HepG2 (cell line): Measurements from ENCODE around the gene SAMD4A. TPM values are rescaled to one million over a fixed set of nuclear protein-coding genes. Genes with fewer than 3 reads are reported as not detected.
A peak's percentile ranks its signal among the peaks of the same experiment; 100 is the strongest.

Experiments
- CHCHD3 ChIP-seq: sonication (generic); formaldehyde crosslinking; IDR thresholded peaks from 2 replicates; pipeline ENCODE4 v1.8.0; 2022; ENCODE audit warnings: mild to moderate bottlenecking, missing genetic modification reagents, moderate library complexity
- GTF2F1 ChIP-seq: fragments of 150-350 bp; IDR thresholded peaks from 2 replicates; pipeline ENCODE4 v1.6.1; 2014; ENCODE audit warnings: low read length
- ONECUT2 ChIP-seq: sonication (generic); formaldehyde crosslinking; IDR thresholded peaks from 2 replicates; pipeline ENCODE4 v1.4.0; 2020; ENCODE audit warnings: missing genetic modification reagents
- RFX5 ChIP-seq: IDR thresholded peaks from 2 replicates; pipeline ENCODE4 v1.6.1; 2011; ENCODE audit warnings: low read depth, low read length, improper control_type of control experiment
- RXRA ChIP-seq: sonication (generic); formaldehyde crosslinking; IDR thresholded peaks from 2 replicates; pipeline ENCODE4 v1.5.1; 2020; ENCODE audit warnings: missing genetic modification reagents
- U2AF2 ChIP-seq: fragments of 200-400 bp; formaldehyde crosslinking; IDR thresholded peaks from 2 replicates; pipeline ENCODE4 v1.6.1; 2017; ENCODE audit warnings: low read depth, mild to moderate bottlenecking, low read length
- ZMAT3 ChIP-seq: sonication (generic); formaldehyde crosslinking; conservative IDR thresholded peaks from 2 replicates; pipeline ENCODE4 v1.7.0; 2021; ENCODE audit warnings: missing genetic modification reagents
- ZMYM4 ChIP-seq: sonication (generic); formaldehyde crosslinking; IDR thresholded peaks from 2 replicates; pipeline ENCODE4 v1.8.1; 2023; ENCODE audit warnings: mild to moderate bottlenecking, missing genetic modification reagents
- ZNF180 ChIP-seq: sonication (generic); formaldehyde crosslinking; IDR thresholded peaks from 2 replicates; pipeline ENCODE4 v1.4.0; 2020; ENCODE audit warnings: low read depth, missing genetic modification reagents, borderline replicate concordance
- ZNF230 ChIP-seq: sonication (generic); formaldehyde crosslinking; IDR thresholded peaks from 2 replicates; pipeline ENCODE4 v1.4.0; 2020; ENCODE audit warnings: mild to moderate bottlenecking, missing genetic modification reagents
- polyA plus RNA-seq, 8 experiments: library from polyadenylated mRNA; depleted of rRNA in 3 of 8; stranded (reverse) in 7 of 8; unstranded in 1 of 8; fragments of >200 nt; fragmentation: Illumina TruSeq in 4 of 8; extraction: Trizol in 4 of 8; gene quantifications; 2 replicates each; pipeline versions ENCODE4 v1.2.1 to v1.2.3, GENCODE V29; 2011 to 2016; ENCODE audit warnings: low read depth in 4 of 8, missing spikeins in 1 of 8, mixed read lengths in 1 of 8; ENCODE audit not compliant: insufficient read depth in 1 of 8
- total RNA-seq, 5 experiments: library from RNA; depleted of rRNA; stranded (reverse); fragments of >200 nt; fragmentation: Illumina TruSeq; extraction: Trizol; gene quantifications; 2 replicates each; pipeline ENCODE4 v1.2.3, GENCODE V29; 2016; ENCODE audit warnings: low read depth in 1 of 5
- TF ChIP-seq, protein P1 (sequence below): sonication (generic); formaldehyde crosslinking; IDR thresholded peaks from 2 replicates; pipeline ENCODE4 v1.4.0; 2020; ENCODE audit warnings: mild to moderate bottlenecking, missing genetic modification reagents
- TF ChIP-seq, protein P2 (sequence below): sonication (generic); formaldehyde crosslinking; IDR thresholded peaks from 2 replicates; pipeline ENCODE4 v1.4.0; 2020; ENCODE audit warnings: mild to moderate bottlenecking, missing genetic modification reagents, borderline replicate concordance
- TF ChIP-seq, protein P3 (sequence below): sonication (generic); formaldehyde crosslinking; IDR thresholded peaks from 2 replicates; pipeline ENCODE4 v1.5.0; 2020; ENCODE audit warnings: mild to moderate bottlenecking, missing genetic modification reagents, moderate library complexity

SAMD4A gene
- total and polyA plus RNA-seq, 2 of the 13 experiments (the other 11 are each of a cell fraction or from before 2014, with no cell fraction given), result 11.8 to 13.0 TPM

- TF ChIP-seq, protein P1, sequence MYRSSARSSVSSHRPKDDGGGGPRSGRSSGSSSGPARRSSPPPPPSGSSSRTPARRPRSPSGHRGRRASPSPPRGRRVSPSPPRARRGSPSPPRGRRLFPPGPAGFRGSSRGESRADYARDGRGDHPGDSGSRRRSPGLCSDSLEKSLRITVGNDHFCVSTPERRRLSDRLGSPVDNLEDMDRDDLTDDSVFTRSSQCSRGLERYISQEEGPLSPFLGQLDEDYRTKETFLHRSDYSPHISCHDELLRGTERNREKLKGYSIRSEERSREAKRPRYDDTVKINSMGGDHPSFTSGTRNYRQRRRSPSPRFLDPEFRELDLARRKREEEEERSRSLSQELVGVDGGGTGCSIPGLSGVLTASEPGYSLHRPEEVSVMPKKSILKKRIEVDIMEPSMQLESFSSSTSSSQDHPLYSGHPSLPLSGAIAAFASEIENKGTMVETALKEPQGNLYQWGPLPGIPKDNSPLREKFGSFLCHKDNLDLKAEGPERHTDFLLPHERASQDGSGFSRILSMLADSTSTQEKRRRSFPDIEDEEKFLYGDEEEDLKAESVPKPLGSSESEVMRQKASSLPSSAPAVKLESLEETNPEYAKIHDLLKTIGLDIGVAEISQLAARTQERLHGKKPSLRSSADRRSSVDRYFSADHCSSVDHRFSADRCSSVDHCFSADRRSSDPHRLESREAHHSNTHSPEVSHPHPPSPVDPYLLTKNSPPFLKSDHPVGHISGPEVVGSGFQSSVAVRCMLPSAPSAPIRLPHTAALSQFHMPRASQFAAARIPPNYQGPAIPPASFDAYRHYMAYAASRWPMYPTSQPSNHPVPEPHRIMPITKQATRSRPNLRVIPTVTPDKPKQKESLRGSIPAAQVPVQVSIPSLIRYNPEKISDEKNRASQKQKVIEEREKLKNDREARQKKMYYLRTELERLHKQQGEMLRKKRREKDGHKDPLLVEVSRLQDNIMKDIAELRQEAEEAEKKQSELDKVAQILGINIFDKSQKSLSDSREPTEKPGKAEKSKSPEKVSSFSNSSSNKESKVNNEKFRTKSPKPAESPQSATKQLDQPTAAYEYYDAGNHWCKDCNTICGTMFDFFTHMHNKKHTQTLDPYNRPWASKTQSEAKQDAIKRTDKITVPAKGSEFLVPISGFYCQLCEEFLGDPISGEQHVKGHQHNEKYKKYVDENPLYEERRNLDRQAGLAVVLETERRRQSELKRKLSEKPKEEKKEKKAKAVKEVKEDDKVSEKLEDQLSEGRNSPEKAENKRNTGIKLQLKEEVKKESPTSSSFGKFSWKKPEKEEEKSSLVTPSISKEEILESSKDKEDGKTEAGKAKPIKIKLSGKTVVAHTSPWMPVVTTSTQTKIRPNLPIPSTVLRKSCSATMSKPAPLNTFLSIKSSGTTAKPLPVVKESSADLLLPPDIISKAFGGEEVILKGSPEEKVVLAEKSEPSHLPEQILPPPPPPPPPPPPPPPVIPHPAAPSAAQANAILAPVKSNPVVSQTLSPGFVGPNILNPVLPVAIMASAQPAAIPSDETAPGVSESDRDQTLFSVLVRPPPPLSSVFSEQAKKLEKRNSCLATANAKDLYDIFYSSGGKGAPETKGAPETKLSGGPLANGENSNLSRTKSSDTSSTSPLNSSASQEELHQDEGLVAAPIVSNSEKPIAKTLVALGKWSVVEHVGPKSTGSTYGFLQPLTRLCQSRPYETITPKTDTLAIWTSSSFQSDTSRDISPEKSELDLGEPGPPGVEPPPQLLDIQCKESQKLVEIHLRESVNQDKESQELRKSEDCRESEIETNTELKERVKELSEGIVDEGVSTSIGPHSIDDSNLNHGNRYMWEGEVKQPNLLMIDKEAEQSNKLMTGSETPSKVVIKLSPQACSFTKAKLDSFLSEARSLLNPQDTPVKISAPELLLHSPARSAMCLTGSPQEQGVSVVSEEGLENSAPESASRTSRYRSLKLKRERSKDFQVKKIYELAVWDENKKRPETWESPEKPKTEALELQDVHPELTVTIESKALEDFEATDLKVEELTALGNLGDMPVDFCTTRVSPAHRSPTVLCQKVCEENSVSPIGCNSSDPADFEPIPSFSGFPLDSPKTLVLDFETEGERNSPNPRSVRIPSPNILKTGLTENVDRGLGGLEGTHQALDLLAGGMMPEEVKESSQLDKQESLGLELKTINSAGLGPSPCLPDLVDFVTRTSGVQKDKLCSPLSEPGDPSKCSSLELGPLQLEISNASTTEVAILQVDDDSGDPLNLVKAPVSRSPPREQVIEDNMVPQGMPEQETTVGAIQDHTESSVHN (CRISPR knock-in tag), result peak; percentile 35; the same call in 1 of the 2 replicates
- no peak for TF ChIP-seq ZNF180 (CRISPR knock-in tag)
- no peak for TF ChIP-seq ZMAT3 (CRISPR knock-in tag)
- no peak for TF ChIP-seq U2AF2
- TF ChIP-seq, protein P2, sequence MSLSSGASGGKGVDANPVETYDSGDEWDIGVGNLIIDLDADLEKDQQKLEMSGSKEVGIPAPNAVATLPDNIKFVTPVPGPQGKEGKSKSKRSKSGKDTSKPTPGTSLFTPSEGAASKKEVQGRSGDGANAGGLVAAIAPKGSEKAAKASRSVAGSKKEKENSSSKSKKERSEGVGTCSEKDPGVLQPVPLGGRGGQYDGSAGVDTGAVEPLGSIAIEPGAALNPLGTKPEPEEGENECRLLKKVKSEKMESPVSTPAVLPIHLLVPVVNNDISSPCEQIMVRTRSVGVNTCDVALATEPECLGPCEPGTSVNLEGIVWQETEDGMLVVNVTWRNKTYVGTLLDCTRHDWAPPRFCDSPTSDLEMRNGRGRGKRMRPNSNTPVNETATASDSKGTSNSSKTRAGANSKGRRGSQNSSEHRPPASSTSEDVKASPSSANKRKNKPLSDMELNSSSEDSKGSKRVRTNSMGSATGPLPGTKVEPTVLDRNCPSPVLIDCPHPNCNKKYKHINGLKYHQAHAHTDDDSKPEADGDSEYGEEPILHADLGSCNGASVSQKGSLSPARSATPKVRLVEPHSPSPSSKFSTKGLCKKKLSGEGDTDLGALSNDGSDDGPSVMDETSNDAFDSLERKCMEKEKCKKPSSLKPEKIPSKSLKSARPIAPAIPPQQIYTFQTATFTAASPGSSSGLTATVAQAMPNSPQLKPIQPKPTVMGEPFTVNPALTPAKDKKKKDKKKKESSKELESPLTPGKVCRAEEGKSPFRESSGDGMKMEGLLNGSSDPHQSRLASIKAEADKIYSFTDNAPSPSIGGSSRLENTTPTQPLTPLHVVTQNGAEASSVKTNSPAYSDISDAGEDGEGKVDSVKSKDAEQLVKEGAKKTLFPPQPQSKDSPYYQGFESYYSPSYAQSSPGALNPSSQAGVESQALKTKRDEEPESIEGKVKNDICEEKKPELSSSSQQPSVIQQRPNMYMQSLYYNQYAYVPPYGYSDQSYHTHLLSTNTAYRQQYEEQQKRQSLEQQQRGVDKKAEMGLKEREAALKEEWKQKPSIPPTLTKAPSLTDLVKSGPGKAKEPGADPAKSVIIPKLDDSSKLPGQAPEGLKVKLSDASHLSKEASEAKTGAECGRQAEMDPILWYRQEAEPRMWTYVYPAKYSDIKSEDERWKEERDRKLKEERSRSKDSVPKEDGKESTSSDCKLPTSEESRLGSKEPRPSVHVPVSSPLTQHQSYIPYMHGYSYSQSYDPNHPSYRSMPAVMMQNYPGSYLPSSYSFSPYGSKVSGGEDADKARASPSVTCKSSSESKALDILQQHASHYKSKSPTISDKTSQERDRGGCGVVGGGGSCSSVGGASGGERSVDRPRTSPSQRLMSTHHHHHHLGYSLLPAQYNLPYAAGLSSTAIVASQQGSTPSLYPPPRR, result no peak
- TF ChIP-seq RFX5, result no peak
- TF ChIP-seq, protein P3, sequence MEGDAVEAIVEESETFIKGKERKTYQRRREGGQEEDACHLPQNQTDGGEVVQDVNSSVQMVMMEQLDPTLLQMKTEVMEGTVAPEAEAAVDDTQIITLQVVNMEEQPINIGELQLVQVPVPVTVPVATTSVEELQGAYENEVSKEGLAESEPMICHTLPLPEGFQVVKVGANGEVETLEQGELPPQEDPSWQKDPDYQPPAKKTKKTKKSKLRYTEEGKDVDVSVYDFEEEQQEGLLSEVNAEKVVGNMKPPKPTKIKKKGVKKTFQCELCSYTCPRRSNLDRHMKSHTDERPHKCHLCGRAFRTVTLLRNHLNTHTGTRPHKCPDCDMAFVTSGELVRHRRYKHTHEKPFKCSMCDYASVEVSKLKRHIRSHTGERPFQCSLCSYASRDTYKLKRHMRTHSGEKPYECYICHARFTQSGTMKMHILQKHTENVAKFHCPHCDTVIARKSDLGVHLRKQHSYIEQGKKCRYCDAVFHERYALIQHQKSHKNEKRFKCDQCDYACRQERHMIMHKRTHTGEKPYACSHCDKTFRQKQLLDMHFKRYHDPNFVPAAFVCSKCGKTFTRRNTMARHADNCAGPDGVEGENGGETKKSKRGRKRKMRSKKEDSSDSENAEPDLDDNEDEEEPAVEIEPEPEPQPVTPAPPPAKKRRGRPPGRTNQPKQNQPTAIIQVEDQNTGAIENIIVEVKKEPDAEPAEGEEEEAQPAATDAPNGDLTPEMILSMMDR (CRISPR knock-in tag), result peak; percentile 63
- peak; percentile 46 for TF ChIP-seq ZMYM4 (CRISPR knock-in tag)
- TF ChIP-seq ONECUT2, result no peak
- TF ChIP-seq RXRA (CRISPR knock-in tag), result no peak; the same call in 1 of the 2 replicates
- no peak for TF ChIP-seq GTF2F1
- no peak for TF ChIP-seq CHCHD3 (CRISPR knock-in tag)
- 0 out of 2 replicates have a peak, but pooled peaks have one; percentile 31 for TF ChIP-seq ZNF230 (CRISPR knock-in tag)
These were observed 206.5 kb downstream of the SAMD4A start (continued) for GRCh38 chr14:54773171-54774006.
